A549 treated with ZK216348 at 1 μM for 4 hours (cell line): ENCODE results near the gene GGT1. TPM values are rescaled to one million over a fixed set of nuclear protein-coding genes. Genes with fewer than 3 reads are reported as not detected.

ENCODE experiments used
- total RNA-seq: library from RNA; stranded (reverse); fragments of 200-300 nt; extraction: Qiagen RNA extraction; gene quantifications from 5 replicates; pipeline ENCODE4 v1.2.3, GENCODE V29; 2022; ENCODE audit warnings: low read depth

Gene GGT1
- 62.1 to 120 TPM (median 102 TPM) in 5 replicates for total RNA-seq

GRCh38 chr22:24602847-24603769 lies at the start of gene GGT1:
GGT1 (plus strand) TSS chr22:24603193; CDS start chr22:24611082, 7,889 bp downstream.

GRCh38 chr22:24554313-24555164 lies 48.5 kb upstream of the GGT1 start, which contains the start of gene GUCD1:
GUCD1 (minus strand) TSS chr22:24555138; CDS start chr22:24554991, 147 bp downstream.

GRCh38 chr22:24555165-24556039 lies 47.6 kb upstream of the GGT1 start, which contains the start of gene SNRPD3:
SNRPD3 (plus strand) TSS chr22:24555999; CDS start chr22:24557675, 1,676 bp downstream.

DNA sequence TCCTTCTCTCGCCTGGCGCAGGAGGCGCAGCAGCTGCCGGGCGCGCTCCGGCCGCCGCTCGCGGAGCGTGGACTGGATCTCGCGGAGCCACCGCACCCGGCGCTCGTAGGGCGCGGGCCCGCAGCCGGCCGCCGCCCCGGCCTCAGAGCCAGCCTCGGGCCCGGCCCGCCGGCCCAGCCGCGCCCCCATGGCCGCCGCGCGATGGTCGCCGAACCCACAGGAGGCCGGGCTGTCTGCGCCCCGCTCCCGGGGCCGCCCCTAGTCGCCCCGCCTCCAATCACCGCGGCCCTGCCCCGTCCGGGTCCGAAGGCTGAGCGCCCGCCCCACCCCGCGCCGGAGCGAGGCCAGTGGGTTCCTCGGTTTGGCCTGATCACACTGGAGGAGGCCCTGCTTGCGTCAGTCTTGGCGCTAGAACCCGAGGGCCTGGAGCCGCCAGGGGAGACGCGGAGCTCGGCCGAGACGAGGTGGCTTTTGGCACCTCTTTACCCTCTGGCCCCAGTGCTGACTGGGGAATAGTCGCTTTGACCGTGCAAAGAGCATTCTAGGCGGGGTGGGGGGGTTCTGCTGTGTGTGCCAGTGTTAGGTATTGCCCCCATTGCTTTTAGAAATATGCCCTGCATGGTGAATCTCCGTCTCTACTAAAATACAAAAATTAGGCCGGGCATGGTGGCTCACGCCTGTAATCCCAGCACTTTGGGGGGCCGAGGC lies 10.0 kb upstream of the GGT1 start, which contains the start of gene LRRC75B:
TSS of gene LRRC75B (minus strand) at position 223 of the 708 bp plus-strand sequence. CDS start at position 189, 34 bp downstream.

Other genes with a start within 250 kb of the GGT1 start
- gene ADORA2A, start 175.6 kb upstream of the GGT1 start, total RNA-seq, result 0.57 to 0.93 TPM (median 0.69 TPM) in 5 replicates
- gene UPB1, start 107.9 kb upstream of the GGT1 start, total RNA-seq, result 0.05 TPM in 1 of 5 replicates, not detected in the others
- 43.0 to 52.0 TPM (median 45.7 TPM) in 5 replicates for gene GUCD1, start 48.1 kb upstream of the GGT1 start, total RNA-seq
- 137 to 294 TPM (median 146 TPM) in 5 replicates for gene SNRPD3, start 47.2 kb upstream of the GGT1 start, total RNA-seq
- 5.1 to 9.9 TPM (median 8.1 TPM) in 5 replicates for gene LRRC75B, start 10.1 kb upstream of the GGT1 start, total RNA-seq
- not detected in 5 replicates for gene PIWIL3, start 171.5 kb downstream of the GGT1 start, total RNA-seq
- gene SGSM1, start 203.0 kb downstream of the GGT1 start, total RNA-seq, result 0.18 to 0.46 TPM (median 0.24 TPM) in 5 replicates